ENCODE results near the gene SPOP.
"Not testable (repeated sequence)": the region's sequence is repeated elsewhere in the genome, so short reads cannot be mapped to it uniquely, and the experiment has no call there.

Gene SPOP

GRCh38 chr17:49677933-49678847, at the start of gene SPOP:
SPOP (minus strand) TSS chr17:49678097; CDS start chr17:49622810, 55,287 bp downstream.
- peak; percentile 97 to 98 for DNase-seq

DNA sequence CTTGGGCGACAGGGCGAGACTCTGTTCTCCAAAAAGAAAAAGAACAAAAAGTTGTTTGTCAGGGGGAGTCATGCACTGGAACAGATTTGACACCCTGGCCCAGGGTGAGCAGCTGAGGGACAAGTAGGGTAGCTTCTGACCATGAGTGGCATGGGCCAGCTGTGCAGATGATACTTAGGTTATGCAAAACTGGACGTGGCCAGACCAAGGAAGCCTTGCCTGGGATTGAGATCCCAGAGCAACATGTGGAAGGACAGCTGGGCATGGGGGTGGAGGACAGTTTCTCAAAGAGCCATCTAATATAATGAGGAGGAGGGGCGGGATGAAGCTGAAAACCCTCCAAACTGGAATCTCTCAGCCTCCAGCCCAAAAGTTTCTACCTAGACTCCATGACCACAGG, 49.5 kb upstream of the SPOP start:
- no peak for DNase-seq

GRCh38 chr17:49725452-49726130, 47.7 kb upstream of the SPOP start:
- no peak for DNase-seq

- not testable (repeated sequence) for DNase-seq
These were observed 46.7 kb upstream of the SPOP start for GRCh38 chr17:49724552-49724951.

DNA sequence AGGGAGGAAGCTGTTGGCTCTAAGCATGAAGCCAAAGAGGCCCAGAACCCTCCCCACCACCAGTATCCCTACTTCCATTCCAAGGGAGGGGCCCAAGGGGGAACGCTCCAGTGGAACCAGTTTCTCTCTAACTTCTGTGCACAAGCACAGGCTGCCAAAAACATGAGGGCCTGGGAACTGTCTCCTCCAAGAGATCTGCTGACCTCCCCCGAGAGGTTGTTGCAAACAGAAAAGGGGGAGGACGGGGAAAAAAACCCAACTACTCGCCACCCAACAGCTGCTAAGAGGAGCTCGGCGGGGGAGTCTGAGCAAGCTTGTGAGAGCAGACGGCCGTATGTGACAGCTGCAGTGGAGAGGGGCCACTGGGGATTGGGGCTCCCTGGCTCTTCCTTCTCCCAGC, 45.5 kb upstream of the SPOP start:
- DNase-seq, result no peak

DNA sequence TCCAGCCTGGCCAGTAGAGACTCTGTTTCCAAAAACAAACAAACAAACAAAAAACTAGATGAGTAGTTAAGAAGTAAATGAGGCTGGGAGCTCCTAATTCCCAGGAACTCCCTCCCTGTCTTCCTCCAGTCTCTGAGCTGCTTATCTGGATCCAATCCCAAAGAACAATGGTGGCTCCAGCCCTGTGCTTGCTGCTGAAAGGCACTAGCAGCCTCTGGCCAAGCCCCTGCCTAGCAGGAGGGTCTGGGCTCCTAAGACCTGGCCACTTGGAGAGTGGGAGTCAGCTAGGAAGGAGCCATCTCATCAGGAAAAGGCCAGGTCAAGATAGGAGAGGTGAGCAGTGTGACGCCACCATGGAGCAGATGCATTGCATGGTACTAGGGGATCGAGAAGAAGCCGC, 44.2 kb upstream of the SPOP start:
- DNase-seq, result no peak

GRCh38 chr17:49717371-49717861, 39.5 kb upstream of the SPOP start:
- DNase-seq, result peak; percentile 91 to 93

DNA sequence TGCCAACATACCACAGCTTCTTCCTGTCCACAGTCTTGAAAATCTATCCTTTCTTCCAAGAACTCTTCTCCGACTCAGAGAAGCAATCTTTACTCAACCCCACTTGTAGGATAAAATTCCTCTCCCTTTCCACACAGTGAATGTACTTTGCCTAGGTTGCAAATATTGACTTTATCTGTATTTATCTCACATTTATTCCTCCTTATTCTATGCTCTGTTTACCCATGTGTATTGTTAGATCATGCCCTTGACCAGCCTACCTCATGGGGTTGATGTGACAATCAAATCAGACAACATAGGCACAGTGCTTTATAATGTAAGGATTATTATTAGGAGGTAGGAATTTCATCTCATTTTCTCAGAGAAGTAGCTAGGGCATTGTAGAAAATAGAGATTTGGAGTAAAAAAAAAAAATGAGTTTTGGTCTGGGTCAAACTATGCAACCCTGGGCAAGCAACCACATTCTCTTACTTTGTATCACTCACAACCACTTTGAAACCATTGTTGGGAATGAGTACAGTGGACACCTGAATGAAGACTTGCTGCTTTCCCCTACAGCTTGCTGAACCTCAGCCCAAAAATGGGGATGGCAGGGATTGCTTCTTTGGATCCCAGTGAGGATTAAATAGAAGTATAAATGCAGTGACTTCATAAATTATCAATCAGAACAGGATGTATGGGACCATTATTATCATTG, 38.9 kb upstream of the SPOP start:
- DNase-seq, result no peak

DNA sequence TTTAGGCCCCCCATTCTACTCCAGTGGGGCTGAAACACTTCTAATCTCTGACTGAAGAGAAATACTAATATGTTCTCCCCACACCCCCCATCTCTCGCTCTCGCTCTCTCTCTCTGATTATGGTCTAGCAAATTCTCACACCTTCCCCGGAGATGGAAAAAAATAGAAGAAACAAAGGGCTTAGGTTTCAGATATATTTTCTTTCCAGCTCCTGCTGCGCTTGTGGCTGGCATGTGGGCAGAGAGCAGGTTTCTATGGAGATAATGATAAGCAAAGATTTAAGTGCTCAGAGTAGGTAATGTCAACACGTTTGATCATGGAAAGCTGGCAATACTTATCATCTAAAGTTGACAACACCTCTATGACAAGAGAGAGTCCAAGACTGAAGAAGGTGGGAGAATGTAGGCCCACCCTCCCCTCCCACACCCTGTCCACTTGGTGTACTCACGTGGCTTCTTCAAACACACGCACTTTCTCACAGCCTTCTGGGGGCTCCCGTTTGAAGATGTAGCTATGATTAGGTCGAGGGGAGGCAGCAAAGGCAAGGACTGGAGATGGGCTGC, 37.9 kb upstream of the SPOP start:
- no peak for DNase-seq

DNA sequence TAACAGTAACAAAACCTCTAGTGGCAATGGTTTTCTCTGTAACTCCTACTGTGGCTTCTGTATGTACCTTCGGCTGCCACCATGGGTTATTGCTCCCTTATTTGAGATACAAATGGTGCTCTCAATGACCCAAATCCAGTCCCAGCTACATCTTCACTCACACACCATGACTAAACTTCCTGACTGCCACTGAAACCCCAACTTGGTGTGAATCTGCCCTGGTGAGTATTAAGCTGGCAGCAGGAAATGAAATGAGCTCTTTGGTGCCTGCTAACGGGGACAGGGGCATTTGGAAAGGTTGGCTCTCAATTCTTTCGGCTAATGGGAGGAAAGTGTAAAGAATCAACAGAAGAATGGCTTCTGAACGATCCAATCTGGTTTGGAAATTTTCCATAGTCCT, 37.3 kb upstream of the SPOP start:
- DNase-seq, result no peak

- DNase-seq, result no peak
These were observed 30.8 kb upstream of the SPOP start for GRCh38 chr17:49708515-49709183.

GRCh38 chr17:49707608-49708514, 30.0 kb upstream of the SPOP start, which contains the start of gene SLC35B1:
SLC35B1 (minus strand) TSS chr17:49707964; CDS start chr17:49707833, 131 bp downstream.
- DNase-seq, result peak; percentile 96 to 97

- DNase-seq, result no peak
These were observed 29.3 kb upstream of the SPOP start for GRCh38 chr17:49707246-49707607.

DNA sequence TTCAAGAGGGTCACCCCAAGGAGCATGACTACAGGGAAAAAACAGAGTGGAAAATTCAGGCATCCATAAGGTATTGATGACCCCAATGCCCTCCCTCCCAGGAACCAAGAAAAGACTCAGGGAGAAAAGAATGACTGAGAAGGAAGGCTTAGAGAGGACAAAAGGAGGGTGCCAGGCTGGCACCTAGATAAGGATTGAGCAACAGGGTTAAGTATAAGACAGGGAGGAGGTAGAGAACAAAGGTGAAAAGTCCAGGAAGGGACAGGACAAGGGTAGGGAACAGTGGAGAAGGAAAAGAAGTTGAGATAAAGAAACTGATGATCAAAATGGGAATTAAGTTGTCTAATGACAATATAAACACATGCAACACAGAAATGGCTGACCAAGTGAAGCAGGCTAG, 27.4 kb upstream of the SPOP start:
- DNase-seq, result no peak

DNA sequence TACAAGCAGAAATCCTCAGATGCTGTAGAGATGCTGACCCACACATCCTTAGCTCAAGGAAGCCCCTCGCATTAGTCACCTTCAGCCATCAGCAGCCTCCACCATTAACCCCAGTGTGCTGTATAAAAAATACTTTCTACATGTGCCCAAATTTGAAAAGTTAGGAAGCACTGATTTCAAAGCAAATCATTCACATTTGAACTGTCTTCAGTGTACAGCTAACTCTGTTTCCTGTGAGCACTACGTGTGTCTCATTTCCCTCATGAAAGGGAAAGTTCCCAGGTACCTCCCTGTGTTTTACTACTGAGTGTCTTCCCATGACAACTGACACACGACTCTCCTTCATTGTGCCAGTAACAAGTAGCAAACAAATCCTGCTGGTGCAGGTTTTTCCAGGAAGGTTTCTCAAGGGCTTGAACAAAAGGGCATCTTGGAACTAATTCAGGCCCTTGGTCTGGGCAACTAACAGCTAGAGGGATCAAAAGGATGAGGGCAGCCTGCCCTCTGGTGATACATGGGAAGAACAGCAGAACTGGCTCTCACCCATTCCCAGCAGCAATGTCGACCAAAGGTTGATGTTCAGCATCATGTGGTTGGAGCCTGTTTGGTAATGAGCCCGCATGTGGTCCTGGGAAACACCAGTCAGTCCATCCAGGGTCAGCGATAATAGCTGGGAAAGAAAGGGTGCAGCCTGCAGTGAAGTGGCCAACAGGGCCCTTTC, 25.8 kb upstream of the SPOP start:
- DNase-seq, result no peak

DNA sequence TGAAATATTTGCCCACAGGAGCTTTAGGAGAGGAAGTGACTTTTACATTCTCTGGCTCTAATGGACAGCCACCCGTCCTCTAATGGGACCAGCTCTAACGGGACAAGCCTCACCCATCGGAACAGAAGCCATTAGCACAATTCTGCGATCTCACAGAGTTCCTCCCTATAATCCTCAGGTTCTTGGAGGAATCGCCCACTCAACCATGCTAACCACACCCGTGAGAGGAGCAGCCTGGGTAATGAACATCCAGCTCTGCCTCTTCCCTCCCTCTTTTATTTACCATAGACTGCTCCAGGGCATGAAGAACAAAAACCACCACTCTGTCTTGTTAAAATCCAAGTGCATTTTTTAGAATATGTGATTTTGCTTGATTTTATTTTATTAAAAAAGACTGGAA, 23.1 kb upstream of the SPOP start:
- DNase-seq, result no peak

GRCh38 chr17:49699966-49700575, 22.2 kb upstream of the SPOP start:
- no peak for DNase-seq

- DNase-seq, result no peak
These were observed 20.1 kb upstream of the SPOP start for GRCh38 chr17:49698005-49698404.

GRCh38 chr17:49696233-49696761, 18.4 kb upstream of the SPOP start:
- DNase-seq, result no peak

DNA sequence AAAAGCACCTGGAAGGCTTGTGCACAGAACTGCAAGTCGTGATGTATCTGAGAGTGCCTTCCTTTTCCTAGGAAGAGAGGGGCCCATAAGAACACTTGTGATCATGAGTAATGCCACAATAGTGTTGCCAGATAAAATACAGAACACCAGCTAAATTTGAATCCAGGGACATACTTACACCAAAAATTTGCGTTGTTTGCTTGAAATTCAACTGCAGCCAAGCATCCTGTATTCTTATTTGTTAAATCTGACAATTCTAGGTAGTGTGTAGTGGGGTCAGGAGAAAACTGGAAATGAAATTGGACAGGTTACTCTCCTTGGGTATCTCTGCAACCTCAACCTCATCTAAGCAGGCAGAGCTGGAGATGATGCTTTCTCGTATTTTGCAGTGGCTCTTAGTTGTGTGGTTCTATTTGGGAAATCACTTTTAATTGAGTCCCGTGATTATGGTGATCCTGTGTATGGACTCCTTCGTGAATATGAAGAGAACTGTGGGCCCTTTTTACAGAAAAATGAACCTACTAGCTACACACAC, 17.9 kb upstream of the SPOP start:
- no peak for DNase-seq
